Transverse colon (tissue), 4 donors: Measurements from ENCODE around the gene MTHFR. TPM values are rescaled to one million over a fixed set of nuclear protein-coding genes. Genes with fewer than 3 reads are reported as not detected.

Experiments
- DNase-seq: peaks from one replicate; pipeline ENCODE4 v3.0.0-alpha.2; 2019
- H3K27ac ChIP-seq, 4 donors: fragments of 200-600 bp; sonication (generic); 2 replicates each; pipeline ENCODE4 v1.5.1; 2016 to 2018; ENCODE audit warnings: inconsistent platforms in 4 of 4
- H3K27me3 ChIP-seq: fragments of 200-600 bp; sonication (generic); 2 replicates; pipeline ENCODE4 v1.5.1; 2017; ENCODE audit warnings: inconsistent platforms
- H3K36me3 ChIP-seq, 4 donors: fragments of 200-600 bp; sonication (generic); 2 replicates each; pipeline ENCODE4 v1.5.1; 2017 to 2019; ENCODE audit warnings: inconsistent platforms in 4 of 4
- H3K4me1 ChIP-seq, 4 donors: fragments of 200-600 bp; sonication (generic); 2 replicates each; pipeline ENCODE4 v1.5.1; 2017 to 2020; ENCODE audit warnings: inconsistent platforms in 4 of 4
- H3K4me3 ChIP-seq, 4 donors: fragments of 200-600 bp; sonication (generic); 1 replicate in 1 of 4; 2 replicates in 3 of 4; pipeline versions ENCODE4 v1.5.1 to v1.6.1; 2017 to 2019; ENCODE audit warnings: inconsistent platforms in 4 of 4
- H3K9me3 ChIP-seq, 2 donors: fragments of 200-600 bp; sonication (generic); 2 replicates each; pipeline ENCODE4 v1.5.1; 2017 to 2019; ENCODE audit warnings: inconsistent platforms in 2 of 2
- EP300 ChIP-seq: sonication (generic); formaldehyde crosslinking; IDR thresholded peaks from one replicate; pipeline ENCODE4 v1.6.1; 2017; ENCODE audit warnings: antibody characterized with exemption, low read depth
- POLR2A ChIP-seq: fragments of 450-650 bp; IDR thresholded peaks from one replicate; pipeline ENCODE4 v1.6.1; 2016; ENCODE audit warnings: antibody characterized with exemption, mild to moderate bottlenecking, moderate library complexity
- POLR2AphosphoS5 ChIP-seq, 3 donors: sonication (generic); formaldehyde crosslinking; IDR thresholded peaks; one replicate each; pipeline ENCODE4 v1.6.1; 2016; ENCODE audit warnings: antibody characterized with exemption in 3 of 3
- WGBS, 2 donors: methylation state at CpG; one replicate each; pipeline ENCODE4 v1.1.5; 2018; ENCODE audit warnings: low coverage in 1 of 2; 5-methylcytosine and 5-hydroxymethylcytosine counted together
- in situ Hi-C, 4 donors: fragments of 200-750 bp; cut with MboI; loops; one replicate each; pipeline versions ENCODE4 v1.15.0 to v1.15.1; 2017; ENCODE audit warnings: low sequenced_read_pairs in 3 of 4, low pct_ligation_motif_present in 1 of 4, low pct_unique_long_range_greater_than_20kb in 1 of 4
- intact Hi-C: fragments of 100-400 bp; cut with DNase I; formaldehyde crosslinking; loops from one replicate; pipeline ENCODE4 v1.15.1; 2023; ENCODE audit warnings: low total_unique reads
- total RNA-seq, 4 donors: library from RNA; depleted of rRNA; stranded (reverse); fragments of >200 nt; gene quantifications; one replicate each; pipeline ENCODE4 v1.1.0, GENCODE V29; 2016
- TF ChIP-seq, protein P1 (sequence below), 5 experiments: fragments of 200-600 bp in 3 of 5; fragments of 450-650 bp in 2 of 5; sonication (generic) in 3 of 5; IDR thresholded peaks; 1 replicate in 2 of 5; 2 replicates in 3 of 5; pipeline ENCODE4 v1.5.1; 2016 to 2017; ENCODE audit warnings: antibody characterized with exemption in 5 of 5, inconsistent platforms in 3 of 5, mild to moderate bottlenecking in 2 of 5, moderate library complexity in 1 of 5

MTHFR gene
- total RNA-seq, 4 donors from 2014 or later: 42.8 to 141 (median 48.3) TPM

DNA sequence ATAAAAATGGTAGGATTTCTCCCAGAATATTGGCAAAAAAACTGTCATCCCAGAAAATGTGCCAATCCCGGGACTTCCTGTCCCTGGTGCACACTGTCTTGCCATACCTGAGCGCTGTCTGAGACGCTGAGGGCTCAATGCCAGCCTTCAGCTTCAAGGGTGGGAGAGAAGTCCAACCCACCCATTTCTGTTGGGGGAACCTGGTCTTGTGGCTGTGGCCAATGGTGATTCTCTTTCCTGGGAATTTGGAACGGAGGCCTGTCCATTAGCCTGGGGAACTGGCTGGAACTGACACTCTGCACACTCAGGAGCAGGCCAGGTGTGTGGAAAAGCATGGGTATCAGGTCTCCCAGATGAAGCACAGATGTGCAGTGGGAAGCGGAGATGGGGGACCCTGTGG lies 6.7 kb downstream of the MTHFR start:
- intact Hi-C loops (no loop called here), in situ Hi-C loops (no loop called here)
- no peaks in the 10 kb centered on the region for H3K9me3 ChIP-seq
- no peaks in the 10 kb centered on the region for H3K27me3 ChIP-seq
- TF ChIP-seq POLR2AphosphoS5 (IDR thresholded peaks at IDR 0.05) (no peak), POLR2A (no peak)
- peaks cover 0 to 21% (median 5%) of the 10 kb centered on the region in 4 donors for H3K36me3 ChIP-seq
- no peak for DNase-seq
- H3K27ac ChIP-seq: no peak overlapping the region
- peaks cover 4 to 22% (median 16%) of the 10 kb centered on the region in 4 donors for H3K4me1 ChIP-seq
- H3K4me3 ChIP-seq: no peak overlapping the region
- 97 to 100% methylated on average over 1 to 5 of the region's 5 CpGs for WGBS, 2 donors

DNA sequence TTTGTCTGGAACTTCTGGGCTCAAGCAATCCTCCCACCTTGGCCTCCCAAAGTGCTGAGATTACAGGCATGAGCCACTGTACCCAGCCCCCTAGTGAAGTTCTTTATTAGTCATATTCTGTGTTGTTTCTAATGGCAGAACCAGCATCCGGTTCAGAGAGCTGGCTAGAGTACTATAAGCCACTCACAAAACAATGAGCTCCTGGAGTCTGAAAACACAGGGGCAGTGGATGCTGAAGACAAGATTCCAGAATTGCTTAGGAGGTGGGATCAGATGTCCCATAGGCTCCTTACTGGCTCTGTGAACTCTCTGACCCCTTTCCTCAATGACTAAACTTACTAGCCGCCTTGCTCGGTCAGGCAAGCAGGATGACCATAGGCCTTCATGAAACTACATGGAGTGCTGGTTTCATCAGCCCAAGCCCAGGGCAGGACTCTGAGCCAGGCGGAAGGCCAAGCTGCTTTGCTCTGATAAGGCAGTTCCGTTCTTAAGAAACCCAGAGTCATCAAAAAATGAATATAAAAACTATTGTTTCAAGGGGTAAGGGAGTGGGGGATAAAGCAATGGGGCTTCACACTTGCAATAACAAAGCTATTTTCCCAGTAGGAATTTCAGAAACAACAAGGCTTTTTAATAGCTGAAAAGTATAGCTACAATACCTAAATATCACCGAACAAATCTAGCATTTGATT lies 8.1 kb downstream of the MTHFR start:
- no peak overlapping the region for H3K4me3 ChIP-seq
- TF ChIP-seq, protein P1, sequence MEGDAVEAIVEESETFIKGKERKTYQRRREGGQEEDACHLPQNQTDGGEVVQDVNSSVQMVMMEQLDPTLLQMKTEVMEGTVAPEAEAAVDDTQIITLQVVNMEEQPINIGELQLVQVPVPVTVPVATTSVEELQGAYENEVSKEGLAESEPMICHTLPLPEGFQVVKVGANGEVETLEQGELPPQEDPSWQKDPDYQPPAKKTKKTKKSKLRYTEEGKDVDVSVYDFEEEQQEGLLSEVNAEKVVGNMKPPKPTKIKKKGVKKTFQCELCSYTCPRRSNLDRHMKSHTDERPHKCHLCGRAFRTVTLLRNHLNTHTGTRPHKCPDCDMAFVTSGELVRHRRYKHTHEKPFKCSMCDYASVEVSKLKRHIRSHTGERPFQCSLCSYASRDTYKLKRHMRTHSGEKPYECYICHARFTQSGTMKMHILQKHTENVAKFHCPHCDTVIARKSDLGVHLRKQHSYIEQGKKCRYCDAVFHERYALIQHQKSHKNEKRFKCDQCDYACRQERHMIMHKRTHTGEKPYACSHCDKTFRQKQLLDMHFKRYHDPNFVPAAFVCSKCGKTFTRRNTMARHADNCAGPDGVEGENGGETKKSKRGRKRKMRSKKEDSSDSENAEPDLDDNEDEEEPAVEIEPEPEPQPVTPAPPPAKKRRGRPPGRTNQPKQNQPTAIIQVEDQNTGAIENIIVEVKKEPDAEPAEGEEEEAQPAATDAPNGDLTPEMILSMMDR (IDR thresholded peaks at IDR 0.05): no peak
- no peak for TF ChIP-seq POLR2AphosphoS5 (IDR thresholded peaks at IDR 0.05)
- TF ChIP-seq POLR2A: no peak
- no peak for TF ChIP-seq EP300
- intact Hi-C loops: no loop called here
- no peaks in the 10 kb centered on the region for H3K27me3 ChIP-seq
- H3K27ac ChIP-seq: peak overlapping the region in 1 of 4 donors; percentile 25
- WGBS, 2 donors: 82 to 92% methylated on average over 5 to 6 of the region's 6 CpGs
- in situ Hi-C loops: no loop called here
- no peaks in the 10 kb centered on the region for H3K9me3 ChIP-seq
- DNase-seq: no peak
- peaks cover 0 to 27% (median 7%) of the 10 kb centered on the region in 4 donors for H3K36me3 ChIP-seq
- H3K4me1 ChIP-seq: peaks cover 0 to 8% (median 2%) of the 10 kb centered on the region in 4 donors

DNA sequence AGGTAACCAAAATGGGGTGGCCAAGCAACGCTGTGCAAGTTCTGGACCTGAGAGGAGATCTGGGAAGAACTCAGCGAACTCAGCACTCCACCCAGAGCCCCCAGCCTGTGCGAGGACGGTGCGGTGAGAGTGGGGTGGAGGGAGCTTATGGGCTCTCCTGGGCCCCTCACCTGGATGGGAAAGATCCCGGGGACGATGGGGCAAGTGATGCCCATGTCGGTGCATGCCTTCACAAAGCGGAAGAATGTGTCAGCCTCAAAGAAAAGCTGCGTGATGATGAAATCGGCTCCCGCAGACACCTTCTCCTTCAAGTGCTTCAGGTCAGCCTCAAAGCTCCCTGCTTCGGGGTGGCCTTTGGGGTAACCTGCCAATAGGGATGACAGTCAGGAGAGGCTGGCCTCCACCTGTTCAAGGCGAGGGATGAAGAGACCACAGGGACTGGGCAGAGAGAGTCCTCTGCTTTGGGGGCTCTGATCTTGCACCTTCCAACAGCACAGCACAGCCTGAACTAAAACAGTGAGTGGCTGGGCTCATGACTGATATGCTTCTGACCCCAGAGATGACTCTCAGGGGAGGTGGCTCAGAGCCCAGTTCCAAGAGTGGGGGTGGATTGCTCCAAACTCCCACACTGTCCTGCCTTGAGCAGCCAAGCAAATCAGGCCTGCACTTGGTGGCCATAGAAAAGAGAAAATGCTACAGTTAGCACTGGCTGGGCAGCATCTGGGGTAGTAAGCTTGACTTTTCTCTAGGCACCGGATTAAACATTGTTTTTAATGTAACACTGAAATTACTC lies 9.5 kb downstream of the MTHFR start:
- intact Hi-C loops (no loop called here), in situ Hi-C loops (no loop called here)
- Histone ChIP-seq H3K27ac (no peak overlapping the region), H3K27me3 (no peaks in the 10 kb centered on the region), H3K4me3 (no peak overlapping the region), H3K4me1 (peaks cover 2 to 6% (median 4%) of the 10 kb centered on the region in 4 donors), H3K9me3 (no peaks in the 10 kb centered on the region), H3K36me3 (peaks cover 0 to 27% (median 7%) of the 10 kb centered on the region in 4 donors)
- DNase-seq: no peak
- 93% methylated on average over 14 of the region's 15 CpGs; no CpG with 5 or more reads in 1 of the 2 donors for WGBS, 2 donors
- TF ChIP-seq, protein P1 (IDR thresholded peaks at IDR 0.05): no peak
- TF ChIP-seq POLR2A (no peak), EP300 (no peak), POLR2AphosphoS5 (IDR thresholded peaks at IDR 0.05) (no peak)

DNA sequence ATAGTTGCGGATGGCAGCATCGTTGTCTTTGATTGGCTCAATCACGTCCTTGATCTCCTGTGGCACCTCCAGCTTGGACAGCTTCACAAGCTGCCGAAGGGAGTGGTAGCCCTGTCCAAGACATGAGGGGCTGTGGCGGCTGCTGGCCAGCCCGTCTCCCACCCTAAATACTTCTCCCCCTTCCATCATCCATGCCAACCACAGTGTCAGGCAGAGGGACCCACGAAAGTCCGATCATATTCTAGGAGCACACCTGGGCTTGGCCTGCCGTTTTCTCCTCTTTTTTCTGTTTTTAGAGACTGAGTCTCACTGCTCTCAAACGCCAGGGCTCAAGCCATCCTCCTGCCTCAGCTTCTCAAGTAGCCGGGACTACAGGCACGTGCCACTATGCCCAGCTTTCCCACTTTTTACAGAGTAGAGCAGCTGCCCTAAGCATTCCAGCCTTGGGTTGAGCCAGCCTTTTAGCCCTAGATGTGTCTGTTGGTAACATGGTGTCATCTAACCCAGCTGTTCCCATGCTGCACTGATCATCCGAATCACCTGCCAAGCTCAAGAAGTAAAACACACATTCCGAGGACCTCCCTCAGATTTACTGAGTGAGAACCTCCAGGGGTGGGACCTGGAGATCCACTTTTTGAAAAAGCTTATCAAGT lies 10.4 kb downstream of the MTHFR start:
- DNase-seq: no peak
- in situ Hi-C loops: no loop called here
- no peak overlapping the region for H3K27ac ChIP-seq
- H3K4me1 ChIP-seq: peaks cover 9 to 13% (median 12%) of the 10 kb centered on the region in 4 donors
- no peaks in the 10 kb centered on the region for H3K9me3 ChIP-seq
- 91 to 100% methylated on average over 3 to 14 of the region's 14 CpGs for WGBS, 2 donors
- intact Hi-C loops: no loop called here
- H3K4me3 ChIP-seq: no peak overlapping the region
- H3K27me3 ChIP-seq: no peaks in the 10 kb centered on the region
- TF ChIP-seq POLR2AphosphoS5 (IDR thresholded peaks at IDR 0.05) (no peak), EP300 (no peak), POLR2A (no peak)
- TF ChIP-seq, protein P1 (IDR thresholded peaks at IDR 0.05): no peak
- peaks cover 0 to 22% (median 7%) of the 10 kb centered on the region in 4 donors for H3K36me3 ChIP-seq
